ENCODE results near the gene UBE2H.
"Not testable (repeated sequence)": the region's sequence is repeated elsewhere in the genome, so short reads cannot be mapped to it uniquely, and the experiment has no call there.

The UBE2H gene

DNA sequence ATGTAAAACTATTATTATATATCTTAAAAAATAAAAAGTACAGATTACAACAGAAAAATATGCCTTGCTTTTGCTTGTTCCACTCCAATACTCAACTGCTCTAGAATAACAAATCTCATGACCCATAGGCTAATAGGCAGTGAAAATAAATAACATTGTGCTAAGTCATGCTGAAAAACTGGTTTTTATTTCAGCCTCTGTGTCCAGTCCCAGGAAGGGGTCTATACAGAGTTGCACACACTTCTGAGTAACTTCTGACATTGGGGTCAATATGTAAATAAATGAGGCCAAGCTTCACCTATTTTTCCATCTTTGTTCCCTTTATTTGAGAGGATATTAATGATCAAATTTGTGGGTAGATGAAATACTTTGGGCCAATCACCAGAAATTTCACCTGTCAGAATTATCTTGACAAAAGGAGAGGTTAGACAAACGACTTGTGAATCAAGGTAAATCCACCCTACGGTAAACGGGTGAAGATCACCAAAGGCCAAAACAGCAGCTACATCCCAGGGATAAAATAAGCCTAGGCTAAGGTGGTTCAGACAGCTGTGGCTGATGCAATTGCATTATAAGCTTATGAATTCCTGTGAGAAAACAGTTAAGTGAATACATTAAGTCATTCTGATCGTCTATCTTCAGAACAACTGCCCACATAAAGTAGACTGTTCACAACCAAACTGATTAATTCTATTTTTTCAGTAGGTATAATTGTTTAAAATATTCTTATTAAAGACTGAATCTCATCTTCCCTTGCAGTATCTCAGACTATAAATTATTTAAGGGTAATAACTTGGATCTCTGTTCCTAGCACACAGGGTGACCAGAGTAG lies 87.5 kb downstream of the UBE2H start:
- CTCF ChIA-PET = interaction anchor here (1.2 to 5.8 kb wide), 3 partner anchors 9 to 35 kb away, joined by 3 to 17 read pairs (median 6); no protein-coding TSS in a partner anchor
- no peak for DNase-seq (ENCODE audit: low read depth, low spot score)
- TF ChIP-seq, protein P1, sequence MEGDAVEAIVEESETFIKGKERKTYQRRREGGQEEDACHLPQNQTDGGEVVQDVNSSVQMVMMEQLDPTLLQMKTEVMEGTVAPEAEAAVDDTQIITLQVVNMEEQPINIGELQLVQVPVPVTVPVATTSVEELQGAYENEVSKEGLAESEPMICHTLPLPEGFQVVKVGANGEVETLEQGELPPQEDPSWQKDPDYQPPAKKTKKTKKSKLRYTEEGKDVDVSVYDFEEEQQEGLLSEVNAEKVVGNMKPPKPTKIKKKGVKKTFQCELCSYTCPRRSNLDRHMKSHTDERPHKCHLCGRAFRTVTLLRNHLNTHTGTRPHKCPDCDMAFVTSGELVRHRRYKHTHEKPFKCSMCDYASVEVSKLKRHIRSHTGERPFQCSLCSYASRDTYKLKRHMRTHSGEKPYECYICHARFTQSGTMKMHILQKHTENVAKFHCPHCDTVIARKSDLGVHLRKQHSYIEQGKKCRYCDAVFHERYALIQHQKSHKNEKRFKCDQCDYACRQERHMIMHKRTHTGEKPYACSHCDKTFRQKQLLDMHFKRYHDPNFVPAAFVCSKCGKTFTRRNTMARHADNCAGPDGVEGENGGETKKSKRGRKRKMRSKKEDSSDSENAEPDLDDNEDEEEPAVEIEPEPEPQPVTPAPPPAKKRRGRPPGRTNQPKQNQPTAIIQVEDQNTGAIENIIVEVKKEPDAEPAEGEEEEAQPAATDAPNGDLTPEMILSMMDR (IDR thresholded peaks at IDR 0.05; ENCODE audit: insufficient read depth, low read length, missing control alignments) = no peak
- no peak overlapping the region for H3K4me3 ChIP-seq (ENCODE audit: low read depth, low read length)
- POLR2A ChIA-PET = interaction anchor here (1.0 kb wide), 1 partner anchor 19 kb away, joined by 3 read pairs; no protein-coding TSS in a partner anchor

DNA sequence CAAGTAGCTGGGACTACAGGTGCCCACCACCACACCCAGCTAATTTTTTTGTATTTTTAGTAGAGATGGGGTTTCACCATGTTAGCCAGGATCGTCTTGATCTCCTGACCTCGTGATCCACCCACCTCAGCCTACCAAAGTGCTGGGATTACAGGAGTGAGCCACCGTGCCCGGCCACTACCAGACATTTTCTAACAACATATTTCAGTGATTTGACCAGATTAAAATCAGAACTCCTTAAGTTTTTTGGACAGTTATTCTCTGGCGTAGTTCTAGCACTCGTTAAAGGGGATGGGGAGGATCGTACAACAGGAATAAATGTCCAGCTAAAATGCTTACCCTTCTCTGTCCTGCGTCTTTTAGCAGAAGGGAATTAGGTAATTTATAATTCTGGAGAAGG lies 88.1 kb downstream of the UBE2H start:
- H3K4me3 ChIP-seq (ENCODE audit: low read depth, low read length); POLR2A ChIA-PET; DNase-seq (ENCODE audit: low read depth, low spot score): not testable (repeated sequence)
- CTCF ChIA-PET = interaction anchor here (1.2 to 5.8 kb wide), 3 partner anchors 8 to 35 kb away, joined by 3 to 17 read pairs (median 6); no protein-coding TSS in a partner anchor

DNA sequence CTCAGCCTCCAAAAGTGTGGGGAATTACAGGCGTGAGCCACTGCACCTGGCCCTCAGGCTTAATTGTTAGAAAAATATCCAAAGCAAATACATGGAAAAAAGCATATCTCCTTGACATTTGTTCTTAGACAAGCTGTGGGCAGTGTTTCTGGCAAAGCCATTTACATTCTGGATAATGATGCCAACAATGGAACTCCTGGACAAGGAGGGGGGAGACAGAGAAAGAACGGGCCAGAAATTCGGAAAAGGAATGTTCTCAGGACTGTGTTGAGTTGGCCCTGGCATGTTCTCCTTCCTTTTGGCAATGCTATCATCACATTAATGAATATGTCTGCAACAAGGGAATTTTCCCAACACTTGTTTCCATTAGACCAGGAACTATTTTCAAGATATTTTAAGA lies 88.7 kb downstream of the UBE2H start:
- ChIA-PET CTCF (interaction anchor here (5.8 kb wide), 1 partner anchor 34 kb away, joined by 17 read pairs; no protein-coding TSS in a partner anchor), POLR2A (no interaction called here)
- TF ChIP-seq, protein P1 (IDR thresholded peaks at IDR 0.05; ENCODE audit: insufficient read depth, low read length, missing control alignments) = no peak
- no peak overlapping the region for H3K4me3 ChIP-seq (ENCODE audit: low read depth, low read length)
- DNase-seq (ENCODE audit: low read depth, low spot score) = no peak

DNA sequence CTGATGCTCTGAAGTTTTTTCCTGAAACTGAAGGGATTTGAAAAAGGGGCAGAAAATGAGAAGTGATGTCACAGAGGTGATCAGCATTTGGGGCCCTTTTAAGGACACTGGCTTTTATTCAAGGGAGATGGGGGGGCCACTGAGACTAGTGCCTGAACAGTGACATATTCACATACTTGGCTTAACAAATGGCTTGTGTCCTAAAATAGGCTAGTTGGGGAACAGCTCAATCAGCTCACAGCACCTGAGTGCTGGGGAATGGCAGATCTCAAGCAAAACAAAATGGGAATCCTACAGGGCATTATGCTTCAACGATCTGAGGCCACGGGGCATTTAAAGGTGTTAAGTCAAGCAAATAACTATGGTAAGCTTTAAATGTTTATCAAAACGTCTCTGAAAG lies 90.1 kb downstream of the UBE2H start:
- TF ChIP-seq, protein P1 (IDR thresholded peaks at IDR 0.05; ENCODE audit: insufficient read depth, low read length, missing control alignments) = no peak
- H3K4me3 ChIP-seq (ENCODE audit: low read depth, low read length) = no peak overlapping the region
- DNase-seq (ENCODE audit: low read depth, low spot score) = no peak
- ChIA-PET CTCF (interaction anchor here (2.5 to 5.8 kb wide), 2 partner anchors 33 to 148 kb away, joined by 7 to 17 read pairs; no protein-coding TSS in a partner anchor), POLR2A (no interaction called here)

DNA sequence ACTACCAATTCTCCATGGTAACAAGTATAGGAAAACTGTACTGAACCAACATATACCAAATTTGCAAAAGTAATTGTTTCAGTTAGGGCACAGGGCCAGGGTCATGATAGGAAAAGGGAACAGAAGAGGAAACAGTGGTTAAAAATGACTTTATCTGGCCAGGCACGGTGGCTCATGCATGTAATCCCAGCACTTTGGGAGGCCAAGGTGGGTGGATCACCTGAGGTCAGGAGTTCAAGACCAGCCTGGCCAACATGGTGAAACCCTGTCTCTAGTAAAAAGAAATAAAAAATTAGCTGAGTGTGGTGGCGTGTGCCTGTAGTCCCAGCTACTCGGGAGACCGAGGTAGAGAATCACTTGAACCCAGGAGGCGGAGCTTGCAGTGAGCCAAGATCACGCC lies 92.0 kb downstream of the UBE2H start:
- POLR2A ChIA-PET; DNase-seq (ENCODE audit: low read depth, low spot score); H3K4me3 ChIP-seq (ENCODE audit: low read depth, low read length): not testable (repeated sequence)
- CTCF ChIA-PET = interaction anchor here (1.5 to 2.5 kb wide), 2 partner anchors 35 to 150 kb away, joined by 5 to 7 read pairs; no protein-coding TSS in a partner anchor

DNA sequence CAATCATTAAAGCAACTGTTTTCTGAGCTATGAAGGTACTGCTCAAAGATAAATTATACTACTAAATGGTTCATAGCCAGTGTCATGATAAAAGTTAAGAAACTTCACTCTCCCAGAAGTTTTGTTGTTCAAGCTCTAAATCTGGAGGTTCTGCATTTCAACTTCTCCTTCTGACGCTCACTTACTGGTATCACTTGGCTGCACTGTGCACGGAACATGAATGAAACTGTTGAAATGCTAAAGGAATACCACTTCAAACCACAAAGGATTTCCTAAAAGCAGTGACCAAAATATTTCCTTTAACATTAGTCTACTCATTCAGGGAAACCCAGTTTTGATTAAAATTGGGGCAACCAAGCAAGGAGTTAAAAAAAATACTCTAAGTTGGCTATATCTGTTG lies 93.6 kb downstream of the UBE2H start:
- no peak overlapping the region for H3K4me3 ChIP-seq (ENCODE audit: low read depth, low read length)
- CTCF ChIA-PET = interaction anchor here (0.8 to 0.9 kb wide), 2 partner anchors 13 to 29 kb away, joined by 3 to 4 read pairs; no protein-coding TSS in a partner anchor
- no peak for DNase-seq (ENCODE audit: low read depth, low spot score)
- TF ChIP-seq, protein P1 (IDR thresholded peaks at IDR 0.05; ENCODE audit: insufficient read depth, low read length, missing control alignments) = no peak
- POLR2A ChIA-PET = no interaction called here

DNA sequence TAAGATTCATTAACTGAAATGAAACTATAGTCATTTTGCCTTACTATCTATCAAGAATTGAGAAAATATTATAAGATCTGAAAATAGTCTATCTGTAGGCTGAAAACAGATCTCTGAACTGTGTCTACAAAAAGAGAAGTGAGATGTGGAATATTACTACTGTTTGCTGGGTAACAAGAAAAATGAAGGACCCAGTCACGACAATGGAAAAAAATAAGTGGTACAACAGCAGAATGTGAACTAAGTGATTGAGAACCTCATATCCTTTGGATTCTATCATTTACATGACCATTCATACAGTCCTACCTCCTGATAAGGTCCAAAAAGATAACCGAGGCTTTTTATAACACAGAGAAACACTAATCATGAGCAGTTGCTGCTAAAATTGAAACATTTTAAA lies 94.3 kb downstream of the UBE2H start:
- TF ChIP-seq, protein P1 (IDR thresholded peaks at IDR 0.05; ENCODE audit: insufficient read depth, low read length, missing control alignments) = no peak
- H3K4me3 ChIP-seq (ENCODE audit: low read depth, low read length) = no peak overlapping the region
- ChIA-PET CTCF (interaction anchor here (0.8 to 0.9 kb wide), 2 partner anchors 13 to 28 kb away, joined by 3 to 4 read pairs; no protein-coding TSS in a partner anchor), POLR2A (no interaction called here)
- DNase-seq (ENCODE audit: low read depth, low spot score) = no peak
